Muscle of back (tissue), 11 donors: Measurements from ENCODE around the gene REV1. TPM values are rescaled to one million over a fixed set of nuclear protein-coding genes. Genes with fewer than 3 reads are reported as not detected.

ENCODE experiments used
- DNase-seq, 3 donors: peaks; one replicate each; pipeline versions ENCODE4 v3.0.0 to v3.0.0-alpha.2; 2013
- polyA plus RNA-seq, 10 donors: library from polyadenylated mRNA; unstranded; fragments of 120-200 nt; gene quantifications; one replicate each; pipeline ENCODE4 v1.2.1, GENCODE V29; 2013; ENCODE audit not compliant: insufficient read length in 10 of 10

Gene REV1
- polyA plus RNA-seq, 10 donors = 23.4 to 45.4 (median 32.4) TPM

- DNase-seq = no peak
Observed at GRCh38 chr2:99451280-99451679, 38.5 kb downstream of the REV1 start.

- no peak for DNase-seq
Observed at GRCh38 chr2:99450199-99450598, 39.6 kb downstream of the REV1 start.

GRCh38 chr2:99448556-99448955 is 41.3 kb downstream of the REV1 start:
- peak in 1 of 3 donors; percentile 10 for DNase-seq

DNA sequence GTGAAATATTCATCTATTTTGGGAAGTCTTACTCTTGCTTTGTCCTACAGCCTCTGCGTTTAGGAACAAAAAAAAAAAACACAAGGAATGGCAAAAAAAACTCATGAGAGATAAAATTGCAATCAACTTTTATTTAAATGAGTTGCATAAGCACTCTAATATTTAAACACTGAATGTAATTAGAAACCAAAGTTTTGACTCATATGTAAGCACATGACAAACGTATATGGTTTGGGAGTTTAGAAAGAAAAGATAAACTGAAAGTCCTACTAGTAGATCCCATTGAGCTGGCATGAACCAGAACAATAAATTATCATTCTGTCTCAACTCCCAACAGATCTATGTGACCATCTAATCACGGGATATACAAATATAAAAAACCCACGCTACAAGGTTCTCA is 44.8 kb downstream of the REV1 start:
- DNase-seq = no peak

DNA sequence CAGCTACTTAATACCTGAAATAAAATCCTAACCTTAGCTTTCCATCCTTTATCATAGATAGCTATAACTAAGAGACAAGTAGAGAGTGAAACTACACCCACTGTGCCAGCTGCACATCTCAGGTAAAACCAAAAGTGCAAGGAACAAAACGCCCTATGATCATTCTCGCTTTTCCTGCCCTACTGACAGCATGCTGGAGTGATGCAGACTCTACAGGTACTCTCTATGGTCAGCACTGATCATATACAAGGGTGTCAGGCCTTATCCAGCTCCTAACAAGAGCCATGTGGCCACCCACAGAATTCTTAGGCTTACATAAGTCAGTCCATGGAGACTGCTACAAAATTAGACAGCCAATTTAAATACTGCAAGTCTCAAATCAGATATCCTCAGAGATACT is 45.6 kb downstream of the REV1 start:
- no peak for DNase-seq

DNA sequence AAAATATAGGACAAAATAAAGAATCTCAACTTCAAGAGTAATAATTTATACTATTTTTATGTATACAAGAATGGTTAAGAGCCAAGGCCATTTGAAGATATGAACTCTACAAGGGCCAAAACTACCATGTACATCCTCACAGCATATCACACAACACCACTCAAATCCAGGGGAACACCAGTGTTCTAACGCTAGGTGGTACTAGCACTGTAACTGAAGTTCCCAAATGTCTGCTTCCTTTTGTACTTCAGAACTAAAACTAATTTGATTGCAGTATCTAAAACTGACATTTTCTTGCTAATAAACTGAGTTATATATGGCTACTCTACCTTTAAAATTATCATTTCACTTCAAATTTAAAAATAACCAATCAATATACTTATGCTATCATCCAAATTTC is 47.0 kb downstream of the REV1 start:
- peak in 1 of 3 donors; percentile 3 for DNase-seq

DNA sequence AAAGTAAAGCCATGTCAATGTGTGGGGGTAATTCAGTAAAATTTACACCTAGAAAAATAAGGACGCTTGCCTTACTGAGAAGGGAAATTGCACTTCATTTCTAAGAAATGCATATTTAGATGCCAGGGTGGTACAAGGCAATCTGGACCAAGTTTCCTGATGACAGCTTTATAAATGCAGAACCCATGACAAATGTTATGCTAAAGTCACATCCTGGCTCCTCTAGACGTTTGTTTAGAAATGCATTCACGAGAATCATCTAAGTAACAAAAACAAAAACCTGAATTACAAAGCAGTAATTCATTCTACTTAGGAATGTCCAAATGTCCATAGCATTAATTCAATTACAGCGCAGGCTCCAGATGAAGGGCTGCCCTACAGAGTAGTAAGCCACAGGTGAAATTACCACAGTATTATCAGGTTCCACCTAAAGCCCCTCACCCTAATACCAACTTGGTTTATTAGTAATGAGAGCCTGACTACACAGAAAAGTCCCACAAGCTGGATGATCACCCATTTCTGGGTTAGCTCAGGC is 49.8 kb downstream of the REV1 start:
- no peak for DNase-seq

- no peak for DNase-seq
Observed at GRCh38 chr2:99436874-99437273, 52.9 kb downstream of the REV1 start.

GRCh38 chr2:99433340-99433739 is 56.5 kb downstream of the REV1 start:
- no peak for DNase-seq

GRCh38 chr2:99431587-99432275 is 58.1 kb downstream of the REV1 start:
- peak in 2 of 3 donors; percentile 6 to 10 for DNase-seq

DNA sequence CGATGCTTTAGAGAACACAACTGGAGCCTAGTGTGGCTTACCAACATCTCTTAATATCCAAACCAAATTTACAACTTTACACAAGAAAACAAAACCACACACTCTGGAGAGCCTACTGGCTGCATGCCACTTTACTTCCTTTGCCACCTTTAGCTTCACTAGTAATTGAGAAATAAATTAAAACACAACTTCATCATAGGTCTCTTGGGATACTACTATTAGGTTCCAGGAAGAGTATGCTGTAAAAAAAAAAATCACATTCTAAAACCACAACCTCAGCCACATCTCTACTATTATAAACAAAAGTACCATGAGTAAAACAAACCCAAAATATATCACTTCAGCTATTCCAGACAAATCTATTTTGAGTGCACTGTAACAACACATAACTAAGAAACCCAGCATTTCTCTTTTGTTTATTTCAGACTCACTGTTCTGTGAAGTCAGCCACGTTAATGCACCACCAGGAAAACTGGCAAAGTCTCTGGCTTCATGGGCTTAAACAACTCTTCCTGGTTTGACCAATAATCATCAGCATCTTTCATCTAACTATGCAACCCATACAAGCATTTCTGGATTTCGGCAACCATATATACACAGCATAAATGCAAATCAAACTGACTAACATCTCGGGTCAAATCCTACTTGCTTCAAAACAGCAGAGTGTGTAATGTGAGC is 59.1 kb downstream of the REV1 start:
- peak in 1 of 3 donors; percentile 7 for DNase-seq

GRCh38 chr2:99425022-99425421 is 64.8 kb downstream of the REV1 start:
- DNase-seq = peak; percentile 22 to 77 (median 62)

GRCh38 chr2:99424371-99424770 is 65.4 kb downstream of the REV1 start:
- DNase-seq = no peak

DNA sequence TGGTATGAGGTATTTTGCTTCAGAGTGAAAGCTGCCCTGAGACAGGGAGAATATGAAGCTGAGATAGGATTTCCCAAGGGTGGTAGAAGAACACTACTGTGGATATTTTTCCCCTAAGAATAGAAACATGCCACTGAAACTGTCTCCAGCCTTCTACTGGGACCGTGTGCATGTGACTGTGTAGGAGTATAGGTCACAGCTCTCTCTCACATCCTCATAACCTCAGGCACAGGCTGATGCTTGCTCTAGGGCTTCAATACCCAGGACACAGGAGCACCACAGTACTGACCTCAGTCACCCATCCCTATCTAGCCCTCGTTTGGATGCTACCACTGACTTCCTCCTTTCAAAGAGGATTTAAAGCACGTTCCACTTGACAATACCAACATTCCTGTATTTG is 67.2 kb downstream of the REV1 start:
- no peak for DNase-seq

GRCh38 chr2:99421469-99421868 is 68.3 kb downstream of the REV1 start:
- no peak for DNase-seq

DNA sequence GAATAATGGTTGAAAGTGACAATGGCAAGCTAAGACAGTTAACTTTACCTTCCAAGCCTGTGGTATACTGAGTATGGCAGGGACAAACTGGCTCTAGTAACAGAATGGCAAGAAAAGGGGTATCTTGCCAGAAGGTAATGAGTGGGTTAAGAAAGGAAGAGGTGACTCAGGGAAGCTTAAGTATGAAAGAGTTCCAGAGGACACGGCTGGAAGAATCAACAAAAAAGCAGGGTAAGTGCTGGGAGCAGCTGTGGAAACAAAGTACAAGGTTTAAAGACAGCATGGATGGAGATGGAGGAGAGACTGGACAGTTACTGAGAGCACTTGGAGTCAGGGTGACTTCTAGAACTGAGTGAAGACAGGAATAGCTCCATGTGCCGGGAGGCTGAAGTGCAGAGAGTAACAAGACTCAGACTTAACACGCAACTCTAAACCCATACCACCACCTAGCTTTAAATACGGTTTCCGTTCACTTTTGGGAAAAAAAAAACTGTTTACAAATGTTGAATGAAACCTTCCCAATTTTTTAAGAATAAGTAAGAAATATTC is 69.0 kb downstream of the REV1 start:
- no peak for DNase-seq

DNA sequence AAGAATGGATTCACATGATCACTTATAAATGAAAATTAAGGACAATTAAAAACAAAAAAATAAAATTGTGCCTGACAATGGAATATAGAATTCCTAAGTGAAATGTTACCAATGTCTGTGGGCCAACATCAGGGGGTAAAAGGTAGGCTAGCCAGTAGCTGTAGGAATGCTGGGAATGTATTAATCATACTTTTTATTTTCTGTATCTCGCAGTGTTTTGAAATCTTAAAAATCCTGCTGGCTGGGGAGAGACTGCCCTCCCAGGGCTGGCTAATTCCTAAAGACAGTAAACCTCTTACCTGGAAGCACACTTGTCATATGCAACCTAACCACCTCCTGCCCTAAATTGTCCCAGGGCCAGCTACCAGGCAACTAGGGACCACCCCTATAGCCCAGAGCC is 69.8 kb downstream of the REV1 start:
- no peak for DNase-seq

DNA sequence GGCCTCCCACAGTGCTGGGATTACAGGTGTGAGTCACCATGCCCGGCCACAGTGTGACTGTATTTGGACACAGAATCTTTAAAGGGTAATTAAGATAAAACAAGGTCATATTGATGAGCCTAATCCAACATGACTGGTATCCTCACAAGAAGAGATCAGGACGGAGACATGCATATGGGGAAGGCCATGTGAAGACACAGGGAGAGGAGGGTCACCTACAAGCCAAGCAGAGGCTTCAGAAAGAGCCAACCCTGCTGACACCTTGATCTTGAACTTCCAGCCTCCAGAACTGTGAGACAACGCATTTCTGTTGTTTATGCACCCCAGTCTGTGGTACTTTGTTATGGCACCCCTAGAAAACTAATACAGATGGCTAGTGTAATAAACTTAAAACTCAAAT is 72.4 kb downstream of the REV1 start:
- no peak for DNase-seq

- no peak for DNase-seq
Observed at GRCh38 chr2:99414566-99414965, 75.3 kb downstream of the REV1 start.

- DNase-seq = no peak
Observed at GRCh38 chr2:99410276-99410675, 79.5 kb downstream of the REV1 start.

DNA sequence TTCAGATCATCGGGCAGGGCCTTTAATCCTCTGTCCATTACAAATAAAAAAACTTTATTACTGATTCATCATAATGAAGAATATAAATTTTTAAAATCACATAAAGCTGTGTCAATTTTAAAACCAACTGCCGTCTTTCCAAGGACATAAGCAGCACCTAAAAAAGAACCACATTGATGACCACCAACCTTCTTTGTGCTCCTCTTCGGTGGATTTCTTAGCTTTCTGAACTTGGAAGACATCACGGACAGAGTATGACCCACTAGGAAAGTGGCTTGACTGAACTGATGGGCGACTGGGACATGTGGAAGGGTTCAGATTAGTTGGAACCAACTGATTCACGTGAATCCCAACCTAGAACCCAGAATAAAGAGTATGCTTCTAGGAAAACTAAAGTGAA is 83.7 kb downstream of the REV1 start:
- no peak for DNase-seq

GRCh38 chr2:99404797-99405669 is 84.8 kb downstream of the REV1 start:
- no peak for DNase-seq
